ACC112 (cell line): ENCODE results near the gene EPHX1.
A peak's percentile ranks its signal among the peaks of the same experiment; 100 is the strongest.
"Not testable (repeated sequence)": the region's sequence is repeated elsewhere in the genome, so short reads cannot be mapped to it uniquely, and the experiment has no call there.

Experiments used
- H2AFZ ChIP-seq: fragments of 200-600 bp; sonication (generic); one replicate; pipeline ENCODE4 v1.6.0; 2017; ENCODE audit warnings: antibody characterized with exemption, low read length; ENCODE audit not compliant: unreplicated experiment
- H3K27ac ChIP-seq: fragments of 200-600 bp; sonication (generic); 2 replicates; pipeline ENCODE4 v1.5.1; 2014; ENCODE audit warnings: low read depth, mild to moderate bottlenecking, antibody characterized with exemption, low read length, moderate library complexity
- H3K27me3 ChIP-seq: fragments of 200-600 bp; sonication (generic); 2 replicates; pipeline ENCODE4 v1.6.1; 2014; ENCODE audit warnings: mild to moderate bottlenecking, antibody characterized with exemption, low read length, moderate library complexity, mixed read lengths; ENCODE audit not compliant: insufficient read depth
- H3K36me3 ChIP-seq: fragments of 200-600 bp; sonication (generic); 2 replicates; pipeline ENCODE4 v1.6.1; 2016; ENCODE audit warnings: mild to moderate bottlenecking, antibody characterized with exemption, low read length, moderate library complexity, mixed read lengths; ENCODE audit not compliant: insufficient read depth
- H3K4me1 ChIP-seq: fragments of 200-600 bp; sonication (generic); one replicate; pipeline ENCODE4 v1.6.1; 2016; ENCODE audit warnings: low read length, mixed read lengths; ENCODE audit not compliant: insufficient read depth, unreplicated experiment, control insufficient read depth
- H3K4me3 ChIP-seq: fragments of 200-600 bp; sonication (generic); 2 replicates; pipeline ENCODE4 v1.5.1; 2014; ENCODE audit warnings: mild to moderate bottlenecking, low read depth, low read length
- H3K79me2 ChIP-seq: fragments of 200-600 bp; sonication (generic); one replicate; pipeline ENCODE4 v1.6.0; 2016; ENCODE audit warnings: low read length; ENCODE audit not compliant: control insufficient read depth, unreplicated experiment, insufficient read depth

EPHX1 gene

DNA sequence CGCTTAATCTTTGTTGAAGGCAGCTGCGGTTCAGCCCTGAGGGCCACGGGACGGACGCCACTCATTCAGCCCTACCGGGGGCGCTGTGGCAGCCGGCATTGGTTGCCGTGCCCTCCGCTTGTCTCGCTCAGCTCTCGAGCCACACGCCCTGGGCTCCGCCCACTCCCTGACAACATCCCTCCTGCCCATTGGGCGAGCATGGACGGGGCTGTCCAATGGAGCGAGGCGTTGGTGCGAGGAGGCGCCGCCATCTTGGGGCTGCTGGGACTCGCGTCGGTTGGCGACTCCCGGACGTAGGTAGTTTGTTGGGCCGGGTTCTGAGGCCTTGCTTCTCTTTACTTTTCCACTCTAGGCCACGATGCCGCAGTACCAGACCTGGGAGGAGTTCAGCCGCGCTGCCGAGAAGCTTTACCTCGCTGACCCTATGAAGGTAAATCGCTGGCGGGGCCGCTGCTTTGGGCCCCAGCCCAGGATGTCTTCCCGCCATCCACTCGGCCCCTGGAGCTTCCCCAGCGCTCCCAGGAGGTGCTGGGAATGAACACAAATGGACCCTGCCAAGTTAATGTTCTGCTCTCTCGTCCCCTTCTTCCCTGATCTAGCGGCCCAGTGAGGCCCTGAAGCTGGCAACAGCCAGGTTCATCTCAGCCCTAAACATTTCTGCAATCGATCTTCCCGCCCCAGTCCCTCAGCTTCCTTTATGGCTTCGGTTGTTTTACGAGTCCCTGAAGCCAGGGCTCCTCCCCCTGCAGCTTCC is 32.2 kb upstream of the EPHX1 start, which contains the start of gene SRP9:
Gene SRP9, plus strand, starts transcription at position 244 of the 754 bp plus-strand sequence. Its CDS starts 115 bp downstream, at position 359.
- H2AFZ ChIP-seq: peak within 1 kb of the TSS; percentile 100
- H3K79me2 ChIP-seq: peaks cover 47% of the 10 kb centered on the region
- peak within 1 kb of the TSS; percentile 81 for H3K4me3 ChIP-seq
- peak within 1 kb of the TSS; percentile 77 for H3K27ac ChIP-seq
- H3K36me3 ChIP-seq: no peaks in the 10 kb centered on the region
- peaks cover 26% of the 10 kb centered on the region for H3K4me1 ChIP-seq
- H3K27me3 ChIP-seq: no peaks in the 10 kb centered on the region

DNA sequence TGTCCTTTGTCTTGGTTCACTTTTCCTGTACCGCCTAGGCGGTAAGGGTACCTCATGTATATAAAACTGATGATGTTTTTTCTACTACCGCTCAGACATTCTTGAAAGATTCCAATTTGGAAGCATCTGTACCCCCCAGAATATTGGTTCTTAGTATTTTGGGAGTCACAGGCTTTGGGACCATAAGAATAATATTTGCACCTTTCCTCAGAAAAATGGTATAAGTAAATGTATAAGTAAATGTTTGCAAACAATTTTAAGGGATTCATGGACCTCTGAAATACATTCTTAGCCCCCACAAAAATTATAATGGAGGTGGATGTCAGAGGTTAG is 31.6 kb upstream of the EPHX1 start:
- Histone ChIP-seq H3K27ac (peak overlapping the region; percentile 77), H3K36me3 (peaks cover 3% of the 10 kb centered on the region), H3K79me2 (peaks cover 53% of the 10 kb centered on the region), H3K4me3 (peak overlapping the region; percentile 81), H3K4me1 (peaks cover 25% of the 10 kb centered on the region), H2AFZ (no peak overlapping the region), H3K27me3 (no peaks in the 10 kb centered on the region)

DNA sequence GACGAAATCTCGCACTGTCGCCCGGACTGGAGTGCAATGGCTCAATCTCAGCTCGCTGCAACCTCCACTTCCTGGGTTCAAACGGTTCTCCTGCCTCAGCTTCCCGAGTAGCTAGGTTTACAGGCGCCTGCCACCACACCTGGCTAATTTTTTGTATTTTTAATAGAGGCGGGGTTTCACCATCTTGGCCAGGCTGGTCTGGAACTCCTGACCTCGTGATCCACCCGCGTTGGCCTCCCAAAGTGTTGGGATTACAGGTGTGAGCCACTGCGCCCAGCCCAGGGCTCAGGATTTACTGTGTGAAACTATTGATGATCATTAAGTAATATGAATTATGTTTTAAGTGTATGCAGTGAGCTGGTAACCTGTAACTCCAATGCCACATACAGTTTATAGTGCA is 30.8 kb upstream of the EPHX1 start:
- Histone ChIP-seq H3K36me3 (peaks cover 10% of the 10 kb centered on the region), H3K79me2 (peaks cover 60% of the 10 kb centered on the region), H3K4me1 (peaks cover 25% of the 10 kb centered on the region), H3K4me3 (peak overlapping the region; percentile 81)
- H3K27ac ChIP-seq, H2AFZ ChIP-seq, H3K27me3 ChIP-seq: not testable (repeated sequence)

DNA sequence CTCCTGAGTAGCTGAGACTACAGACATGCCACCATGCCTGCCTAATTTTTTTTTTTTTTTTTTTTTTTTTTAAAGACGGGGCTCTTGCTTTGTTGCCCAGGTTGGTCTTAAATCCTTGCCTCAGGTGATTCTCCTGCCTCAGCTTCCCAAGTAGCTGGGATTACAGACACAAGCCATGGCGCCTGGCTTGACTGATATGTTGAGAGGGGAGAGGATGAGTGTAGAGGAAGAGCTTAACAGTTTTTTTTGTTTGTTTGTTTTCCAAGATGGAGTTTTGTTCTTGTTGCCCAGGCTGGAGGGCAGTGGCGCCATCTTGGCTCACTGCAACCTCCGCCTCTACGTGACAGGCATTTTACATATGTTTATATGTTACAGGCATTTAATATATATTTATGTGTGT is 29.8 kb upstream of the EPHX1 start:
- Histone ChIP-seq H3K27me3 (no peaks in the 10 kb centered on the region), H2AFZ (no peak overlapping the region), H3K4me3 (peak overlapping the region; percentile 81), H3K79me2 (peaks cover 60% of the 10 kb centered on the region), H3K36me3 (peaks cover 10% of the 10 kb centered on the region), H3K27ac (no peak overlapping the region), H3K4me1 (peaks cover 25% of the 10 kb centered on the region)

DNA sequence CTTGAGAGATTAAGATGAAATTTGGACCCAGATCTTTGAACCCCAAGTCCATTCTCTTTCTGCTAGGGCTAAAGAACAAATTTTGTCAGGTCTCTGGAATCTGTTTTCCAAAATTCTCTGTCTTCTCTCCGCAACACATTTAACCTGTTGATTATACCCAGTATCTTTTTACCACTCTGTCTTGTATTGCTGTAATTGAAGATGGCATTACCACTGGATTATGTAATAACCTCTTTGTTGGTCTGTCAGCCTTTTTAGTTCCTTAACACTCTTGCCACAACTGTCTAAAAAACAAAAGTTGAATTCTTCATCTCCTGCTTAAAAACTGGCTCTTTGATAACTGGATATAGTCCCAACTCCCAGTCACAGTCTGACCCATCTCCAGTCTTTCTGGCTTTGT is 29.3 kb upstream of the EPHX1 start:
- H3K36me3 ChIP-seq: peaks cover 10% of the 10 kb centered on the region

DNA sequence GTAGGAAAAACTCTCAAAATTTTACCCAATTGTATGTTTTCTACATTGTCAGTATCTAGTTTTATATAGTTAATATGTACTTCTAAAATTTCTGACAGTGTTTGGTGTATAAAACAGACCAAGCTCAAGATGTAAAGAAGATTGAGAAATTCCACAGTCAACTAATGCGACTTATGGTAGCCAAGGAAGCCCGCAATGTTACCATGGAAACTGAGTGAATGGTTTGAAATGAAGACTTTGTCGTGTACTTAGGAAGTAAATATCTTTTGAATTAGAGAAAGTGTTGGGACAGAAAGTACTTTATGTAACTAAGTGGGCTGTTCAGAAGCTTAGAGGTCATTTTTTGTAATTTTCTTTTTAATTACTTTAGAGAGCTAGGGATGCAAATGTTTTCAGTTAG is 20.8 kb upstream of the EPHX1 start:
- H3K27me3 ChIP-seq, H3K4me1 ChIP-seq, H3K27ac ChIP-seq, H2AFZ ChIP-seq, H3K4me3 ChIP-seq: not testable (repeated sequence)
- peaks cover 47% of the 10 kb centered on the region for H3K36me3 ChIP-seq
- H3K79me2 ChIP-seq: peaks cover 24% of the 10 kb centered on the region

More for the DNA sequence above, 29.3 kb upstream of the EPHX1 start:
- H3K4me1 ChIP-seq: peaks cover 25% of the 10 kb centered on the region
- H2AFZ ChIP-seq: no peak overlapping the region
- H3K4me3 ChIP-seq: no peak overlapping the region
- H3K79me2 ChIP-seq: peaks cover 60% of the 10 kb centered on the region
- H3K27me3 ChIP-seq: no peaks in the 10 kb centered on the region
- no peak overlapping the region for H3K27ac ChIP-seq

DNA sequence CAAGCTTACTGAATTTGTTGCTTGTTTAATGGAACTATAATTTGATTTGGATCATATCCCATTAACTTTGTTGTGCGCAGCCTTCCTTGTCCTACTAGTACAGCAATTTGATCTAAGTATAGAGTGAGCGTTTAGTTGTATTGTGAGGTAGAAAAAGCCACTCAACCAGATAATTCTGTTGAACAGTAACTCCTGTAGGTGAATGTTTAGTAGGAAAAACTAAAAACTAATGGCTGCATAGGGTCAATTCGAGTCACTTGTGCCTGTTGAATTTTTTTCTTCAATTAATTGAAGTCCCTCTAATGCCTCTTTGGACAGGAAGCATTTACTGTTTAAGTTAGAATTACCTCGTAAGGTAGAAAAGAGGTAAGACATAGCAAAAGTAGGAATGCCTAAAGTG is 15.0 kb upstream of the EPHX1 start:
- Histone ChIP-seq H2AFZ (no peak overlapping the region), H3K36me3 (peaks cover 19% of the 10 kb centered on the region)

DNA sequence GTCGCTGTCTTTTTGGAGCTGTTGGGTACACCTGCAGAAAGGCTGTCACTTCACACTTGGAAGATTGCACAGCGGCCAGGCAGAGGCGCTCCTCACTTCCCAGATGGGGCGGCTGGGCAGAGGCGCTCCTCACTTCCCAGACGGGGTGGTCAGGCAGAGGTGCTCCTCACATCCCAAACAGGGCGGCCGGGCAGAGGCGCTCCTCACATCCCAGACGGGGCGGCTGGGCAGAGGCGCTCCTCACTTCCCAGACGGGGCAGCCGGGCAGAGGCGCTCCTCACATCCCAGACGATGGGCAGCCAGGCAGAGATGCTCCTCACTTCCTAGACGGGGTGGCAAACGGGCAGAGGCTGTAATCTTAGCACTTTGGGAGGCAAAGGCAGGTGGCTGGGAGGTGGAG is 13.8 kb upstream of the EPHX1 start:
- not testable (repeated sequence) for H3K4me1 ChIP-seq, H2AFZ ChIP-seq, H3K27ac ChIP-seq, H3K27me3 ChIP-seq, H3K4me3 ChIP-seq, H3K79me2 ChIP-seq, H3K36me3 ChIP-seq

More for the DNA sequence above, 15.0 kb upstream of the EPHX1 start:
- Histone ChIP-seq H3K27ac (no peak overlapping the region), H3K4me1 (no peaks in the 10 kb centered on the region), H3K27me3 (no peaks in the 10 kb centered on the region), H3K4me3 (no peak overlapping the region), H3K79me2 (peaks cover 3% of the 10 kb centered on the region)

DNA sequence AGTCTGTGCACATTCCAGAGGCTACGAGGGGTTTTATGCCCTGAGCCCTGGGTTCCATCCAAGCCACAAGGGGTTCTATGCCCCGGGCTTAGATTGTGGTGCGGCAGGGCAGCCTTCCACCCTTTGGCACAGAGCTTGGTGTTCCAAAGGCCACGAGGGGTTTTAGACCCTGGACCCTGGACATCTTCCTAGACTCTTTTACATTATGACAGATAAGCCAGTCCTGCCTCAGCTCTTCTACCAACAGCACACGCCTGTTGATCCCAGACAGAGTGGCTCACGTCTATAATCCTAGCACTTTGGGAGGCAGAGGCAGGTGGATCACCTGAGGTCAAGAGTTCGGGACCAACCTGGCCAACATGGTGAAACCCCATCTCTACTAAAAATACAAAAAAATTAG is 8.8 kb upstream of the EPHX1 start:
- H3K4me3 ChIP-seq, H3K4me1 ChIP-seq, H3K79me2 ChIP-seq, H2AFZ ChIP-seq, H3K36me3 ChIP-seq, H3K27me3 ChIP-seq, H3K27ac ChIP-seq: not testable (repeated sequence)

DNA sequence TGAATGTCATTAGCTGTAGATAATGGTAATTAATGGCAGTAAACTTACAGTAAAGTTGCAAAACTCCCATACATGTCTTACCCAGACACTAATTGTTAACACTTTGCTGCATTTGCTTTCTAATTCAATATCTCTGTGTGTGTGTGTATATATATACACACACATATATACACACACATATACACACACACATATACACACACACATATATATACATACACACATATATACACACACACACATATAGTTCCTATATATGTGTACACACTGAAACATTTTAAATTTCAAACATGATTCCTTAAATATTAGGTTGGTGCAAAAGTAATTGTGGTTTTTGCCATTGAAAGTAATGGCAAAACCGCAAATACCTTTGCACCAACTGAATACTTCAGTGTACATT is 3.7 kb upstream of the EPHX1 start:
- Histone ChIP-seq H3K79me2 (peaks cover 6% of the 10 kb centered on the region), H3K36me3 (no peaks in the 10 kb centered on the region), H3K4me1 (peaks cover 6% of the 10 kb centered on the region), H3K27me3 (no peaks in the 10 kb centered on the region), H3K27ac (no peak overlapping the region), H3K4me3 (no peak overlapping the region), H2AFZ (no peak overlapping the region)

DNA sequence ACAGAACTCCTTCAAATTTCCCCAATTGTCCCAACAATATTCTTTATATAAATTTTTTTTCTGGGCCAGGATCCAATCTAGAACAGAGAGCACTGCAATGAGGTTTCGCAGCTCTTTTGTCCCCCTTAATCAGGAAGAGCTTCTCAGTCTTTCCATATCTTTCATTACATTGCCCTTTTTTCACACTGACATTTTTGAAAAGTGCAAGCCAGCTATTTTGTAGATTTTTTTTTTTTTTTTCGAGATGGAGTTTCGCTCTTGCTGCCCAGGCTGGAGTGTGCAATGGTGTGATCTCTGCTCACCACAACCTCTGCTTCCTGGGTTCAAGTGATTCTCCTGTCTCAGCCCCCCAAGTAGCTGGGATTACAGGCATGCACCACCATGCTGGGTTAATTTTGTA is 3.2 kb upstream of the EPHX1 start:
- H3K27ac ChIP-seq, H2AFZ ChIP-seq, H3K79me2 ChIP-seq, H3K4me3 ChIP-seq, H3K4me1 ChIP-seq, H3K27me3 ChIP-seq, H3K36me3 ChIP-seq: not testable (repeated sequence)
